B cell (primary cell): ENCODE data around the gene KRTAP9-1. TPM values are rescaled to one million over a fixed set of nuclear protein-coding genes. Genes with fewer than 3 reads are reported as not detected.

Source experiments
- ATAC-seq: fragments of 200-7000 bp; cut with Tn5 transposase; one replicate; pipeline ENCODE4 v1.10.0; 2021; ENCODE audit warnings: low read depth, mild to moderate bottlenecking, moderate number of reproducible peaks, moderate library complexity
- CTCF ChIA-PET: fragments of 350-600 bp; sonication (Branson Sonifier 250); formaldehyde crosslinking; loops from one replicate; lab custom pipeline; 2021; ENCODE audit warnings: antibody characterized with exemption, inconsistent platforms; lab: Charles Lee
- POLR2A ChIA-PET: fragments of 350-600 bp; sonication (Branson Sonifier 250); formaldehyde crosslinking; loops from one replicate; lab custom pipeline; 2021; ENCODE audit warnings: antibody characterized with exemption; lab: Charles Lee
- DNase-seq: peaks from one replicate; pipeline ENCODE4 v3.0.0; 2013
- H2AFZ ChIP-seq: 2 replicates; pipeline ENCODE4 v1.6.1; 2012; ENCODE audit warnings: mild to moderate bottlenecking, low read depth, low read length; ENCODE audit not compliant: insufficient read depth, poor library complexity, severe bottlenecking
- H3K27ac ChIP-seq, 2 donors: 1 replicate in 1 of 2; 2 replicates in 1 of 2; pipeline ENCODE4 v1.5.1; 2012 to 2013; ENCODE audit warnings: low read length in 2 of 2, mild to moderate bottlenecking in 2 of 2, moderate library complexity in 1 of 2
- H3K27me3 ChIP-seq, 4 experiments: fragments of 200-600 bp in 1 of 4; sonication (generic) in 1 of 4; replicated peaks in 1 of 4; 1 replicate in 2 of 4; 2 replicates in 2 of 4; pipeline versions ENCODE4 v1.6.1 to v1.7.0; 2013 to 2016; ENCODE audit warnings: low read length in 3 of 4, mild to moderate bottlenecking in 2 of 4, mixed read lengths in 1 of 4, moderate library complexity in 1 of 4; ENCODE audit not compliant: insufficient read depth in 4 of 4, control insufficient read depth in 3 of 4; ENCODE audit errors: control extremely low read depth in 1 of 4
- H3K36me3 ChIP-seq, 2 experiments: replicated peaks in 1 of 2; 1 replicate in 1 of 2; 2 replicates in 1 of 2; pipeline versions ENCODE4 v1.6.1 to v1.7.1; 2013; ENCODE audit warnings: low read length in 1 of 2; ENCODE audit not compliant: insufficient read depth in 2 of 2, control insufficient read depth in 1 of 2; ENCODE audit errors: control extremely low read depth in 1 of 2, extremely low read depth in 1 of 2
- H3K4me1 ChIP-seq, 2 donors: fragments of 200-600 bp in 1 of 2; sonication (generic) in 1 of 2; 1 replicate in 1 of 2; 2 replicates in 1 of 2; pipeline versions ENCODE4 v1.5.1 to v1.6.1; 2013 to 2017; ENCODE audit warnings: low read length in 2 of 2; ENCODE audit not compliant: control insufficient read depth in 2 of 2, insufficient read depth in 2 of 2
- H3K4me2 ChIP-seq: replicated peaks from 2 replicates; pipeline ENCODE3; 2012; ENCODE audit warnings: mild to moderate bottlenecking, low read depth, low read length; ENCODE audit not compliant: poor library complexity, severe bottlenecking
- H3K4me3 ChIP-seq, 5 experiments: fragments of 200-600 bp in 1 of 5; sonication (generic) in 1 of 5; 1 replicate in 3 of 5; 2 replicates in 2 of 5; pipeline versions ENCODE4 v1.5.1 to v1.7.0; 2011 to 2016; ENCODE audit warnings: low read length in 4 of 5, mild to moderate bottlenecking in 4 of 5, low read depth in 2 of 5, control low read depth in 1 of 5, moderate library complexity in 1 of 5; ENCODE audit not compliant: insufficient read depth in 1 of 5; ENCODE audit errors: control extremely low read depth in 1 of 5, extremely low read depth in 1 of 5
- H3K79me2 ChIP-seq: fragments of 200-600 bp; sonication (generic); one replicate; pipeline ENCODE4 v1.6.0; 2016; ENCODE audit warnings: low read length; ENCODE audit not compliant: control insufficient read depth, insufficient read depth
- H3K9ac ChIP-seq: fragments of 200-600 bp; sonication (generic); 2 replicates; pipeline ENCODE4 v1.6.1; 2017; ENCODE audit warnings: mild to moderate bottlenecking, low read length, moderate library complexity
- H3K9me3 ChIP-seq, 3 donors: one replicate each; pipeline versions ENCODE4 v1.6.1 to v1.7.1; 2013; ENCODE audit warnings: low read length in 2 of 3; ENCODE audit not compliant: control insufficient read depth in 2 of 3, insufficient read depth in 1 of 3; ENCODE audit errors: control extremely low read depth in 1 of 3
- H4K20me1 ChIP-seq: 2 replicates; pipeline ENCODE4 v1.6.0; 2012; ENCODE audit warnings: mild to moderate bottlenecking, low read length; ENCODE audit not compliant: insufficient read depth, control insufficient read depth, poor library complexity, severe bottlenecking
- H3K27ac Mint-ChIP-seq: one replicate; pipeline ENCODE4 v1.8.0; 2021; ENCODE audit warnings: mixed read lengths
- H3K27me3 Mint-ChIP-seq: one replicate; pipeline ENCODE4 v1.8.0; 2021; ENCODE audit warnings: mixed read lengths
- H3K4me1 Mint-ChIP-seq: one replicate; pipeline ENCODE4 v1.8.0; 2021; ENCODE audit warnings: mixed read lengths
- H3K4me3 Mint-ChIP-seq: one replicate; pipeline ENCODE4 v1.8.0; 2021; ENCODE audit warnings: mixed read lengths
- H3K9me3 Mint-ChIP-seq: one replicate; pipeline ENCODE4 v1.8.0; 2022; ENCODE audit warnings: mixed read lengths; ENCODE audit not compliant: insufficient read depth
- CTCF ChIP-seq: fragments of 200-600 bp; IDR thresholded peaks from one replicate; pipeline ENCODE4 v1.8.0; 2022; ENCODE audit warnings: antibody characterized with exemption, mild to moderate bottlenecking
- EZH2 ChIP-seq: IDR thresholded peaks from 2 replicates; pipeline ENCODE4 v1.6.1; 2012; ENCODE audit warnings: borderline replicate concordance, low read depth, mild to moderate bottlenecking, moderate library complexity, low read length; ENCODE audit not compliant: insufficient read depth, poor library complexity, severe bottlenecking
- WGBS: methylation state at CpG from one replicate; pipeline ENCODE4 v1.1.5; 2013; ENCODE audit warnings: missing lambda C conversion rate; ENCODE audit not compliant: insufficient coverage; 5-methylcytosine and 5-hydroxymethylcytosine counted together
- intact Hi-C: fragments of 100-400 bp; cut with micrococcal nuclease; formaldehyde crosslinking; loops from one replicate; pipeline ENCODE4 v1.10.0; 2022
- polyA plus RNA-seq: library from polyadenylated mRNA; depleted of rRNA; stranded (reverse); fragments of >200 nt; gene quantifications from 2 replicates; pipeline ENCODE4 v1.2.3, GENCODE V29; 2012
- total RNA-seq, 2 donors: library from RNA; stranded (reverse); fragments of 120-200 nt in 1 of 2; gene quantifications; 1 replicate in 1 of 2; 2 replicates in 1 of 2; pipeline versions ENCODE4 v1.2.3 to v1.2.4, GENCODE V29; 2013 to 2022

Gene KRTAP9-1
- total and polyA plus RNA-seq, 2 donors (not counting 1 experiment from before 2014, with no cell fraction given), result not detected

GRCh38 chr17:41167561-41167960 lies 22.1 kb upstream of the KRTAP9-1 start:
- Mint-ChIP-seq H3K9me3 (no peaks in the 10 kb centered on the region), H3K27ac (no peak overlapping the region), H3K27me3 (peaks cover 10% of the 10 kb centered on the region), H3K4me3 (no peak overlapping the region), H3K4me1 (no peaks in the 10 kb centered on the region)
- POLR2A ChIA-PET, result no interaction called here
- intact Hi-C loops, result no loop called here
- no peaks in the 10 kb centered on the region for H3K4me1 ChIP-seq
- H4K20me1 ChIP-seq, result no peaks in the 10 kb centered on the region
- no peaks in the 10 kb centered on the region for H3K79me2 ChIP-seq
- TF ChIP-seq EZH2, result no peak
- TF ChIP-seq CTCF, result no peak
- WGBS, result 96% methylated on average over 7 of the region's 7 CpGs
- H3K9me3 ChIP-seq, result peaks cover 0 to 6% (median 0%) of the 10 kb centered on the region in 3 donors
- no peak overlapping the region for H2AFZ ChIP-seq
- no peaks in the 10 kb centered on the region for H3K27me3 ChIP-seq
- ATAC-seq (no peak), DNase-seq (no peak)
- CTCF ChIA-PET, result no interaction called here
- H3K36me3 ChIP-seq, result no peaks in the 10 kb centered on the region
- H3K27ac ChIP-seq, result no peak overlapping the region
- no peak overlapping the region for H3K4me2 ChIP-seq
- H3K4me3 ChIP-seq, result no peak overlapping the region
- no peak overlapping the region for H3K9ac ChIP-seq

GRCh38 chr17:41168121-41168520 lies 21.6 kb upstream of the KRTAP9-1 start, which contains the start of gene KRTAP4-3:
Gene KRTAP4-3, minus strand, starts transcription at chr17:41168221. Its CDS starts 49 bp downstream, at chr17:41168172.
- CTCF ChIA-PET, result interaction anchor here (0.9 kb wide), 1 partner anchor 154 kb away, joined by 3 read pairs; no protein-coding TSS in a partner anchor
- Histone ChIP-seq H3K27ac (no peak within 1 kb of the TSS), H3K9ac (no peak within 1 kb of the TSS), H3K79me2 (no peaks in the 10 kb centered on the region), H3K4me1 (no peaks in the 10 kb centered on the region), H4K20me1 (no peaks in the 10 kb centered on the region), H3K4me2 (no peak within 1 kb of the TSS), H3K4me3 (no peak within 1 kb of the TSS), H3K36me3 (no peaks in the 10 kb centered on the region), H2AFZ (no peak within 1 kb of the TSS), H3K27me3 (no peaks in the 10 kb centered on the region), H3K9me3 (peaks cover 0 to 6% (median 0%) of the 10 kb centered on the region in 3 donors)
- ATAC-seq, result no peak
- Mint-ChIP-seq H3K9me3 (no peaks in the 10 kb centered on the region), H3K27ac (no peak within 1 kb of the TSS), H3K4me3 (no peak within 1 kb of the TSS), H3K27me3 (peaks cover 12% of the 10 kb centered on the region), H3K4me1 (peaks cover 3% of the 10 kb centered on the region)
- POLR2A ChIA-PET, result no interaction called here
- TF ChIP-seq EZH2, result no peak
- no peak for TF ChIP-seq CTCF
- 100% methylated on average over 1 of the region's 1 CpG for WGBS
- intact Hi-C loops, result no loop called here
- no peak for DNase-seq
